Cardiac muscle cell (in vitro differentiated cells and primary cell): ENCODE results near the gene N4BP2L1. TPM values are rescaled to one million over a fixed set of nuclear protein-coding genes. Genes with fewer than 3 reads are reported as not detected.
A peak's percentile ranks its signal among the peaks of the same experiment; 100 is the strongest.

Source experiments
- DNase-seq, 2 donors: peaks; one replicate each; pipeline versions ENCODE4 v3.0.0 to v3.0.0-alpha.2; 2010 to 2017; ENCODE audit warnings: low read depth in 1 of 2, low spot score in 1 of 2
- H3K27ac ChIP-seq: fragments of 200-600 bp; sonication (generic); 2 replicates; pipeline ENCODE4 v1.5.1; 2016
- H3K27me3 ChIP-seq: fragments of 200-600 bp; sonication (generic); 2 replicates; pipeline ENCODE4 v1.6.0; 2016; ENCODE audit warnings: control low read depth
- H3K36me3 ChIP-seq: fragments of 200-600 bp; sonication (generic); 2 replicates; pipeline ENCODE4 v1.5.1; 2016; ENCODE audit warnings: control low read depth
- H3K4me1 ChIP-seq: fragments of 200-600 bp; sonication (generic); 2 replicates; pipeline ENCODE4 v1.8.1; 2017; ENCODE audit warnings: low read depth, mild to moderate bottlenecking, mixed run types
- H3K4me3 ChIP-seq: fragments of 200-600 bp; sonication (generic); 2 replicates; pipeline ENCODE4 v1.5.1; 2016; ENCODE audit warnings: mild to moderate bottlenecking
- H3K9me3 ChIP-seq: fragments of 200-600 bp; sonication (generic); 2 replicates; pipeline ENCODE4 v1.5.1; 2017; ENCODE audit warnings: low read depth, mild to moderate bottlenecking, control low read depth
- polyA plus RNA-seq: library from polyadenylated mRNA; unstranded; fragments of >200 nt; fragmentation: Nextera tagmentation; extraction: Ambion mirVana; gene quantifications from 2 replicates; pipeline ENCODE4 v1.2.1, GENCODE V29; 2016
- total RNA-seq: library from RNA; depleted of rRNA; stranded (reverse); fragments of >200 nt; gene quantifications from 2 replicates; pipeline ENCODE4 v1.2.3, GENCODE V29; 2016
- TF ChIP-seq, protein P1 (sequence below): IDR thresholded peaks from 2 replicates; pipeline ENCODE4 v1.5.1; 2012; ENCODE audit warnings: low read depth, mild to moderate bottlenecking, low read length

N4BP2L1 gene
- total and polyA plus RNA-seq, 2 experiments from 2014 or later, result 2.0 to 8.9 TPM

DNA sequence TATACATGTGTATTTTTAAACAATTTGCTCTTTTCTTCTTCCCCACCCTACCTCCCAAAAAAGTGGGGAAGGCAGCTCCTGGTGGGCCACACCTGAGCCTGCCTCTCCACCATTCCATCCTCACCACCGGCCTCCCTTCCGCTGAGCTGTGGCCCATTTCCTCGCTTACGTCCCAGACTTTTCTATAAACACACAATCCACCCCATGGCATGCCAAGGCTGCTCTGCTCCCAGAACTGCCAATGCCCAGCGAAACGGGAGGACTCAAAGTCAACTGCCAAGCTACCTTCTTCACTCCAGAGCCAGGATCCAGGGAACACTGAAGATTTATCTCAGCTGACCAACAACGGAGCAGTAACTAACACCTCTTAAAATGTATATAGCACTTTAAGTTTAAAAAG lies 2.8 kb downstream of the N4BP2L1 start:
- no peak for DNase-seq
- no peak overlapping the region for H3K27ac ChIP-seq
- TF ChIP-seq, protein P1, sequence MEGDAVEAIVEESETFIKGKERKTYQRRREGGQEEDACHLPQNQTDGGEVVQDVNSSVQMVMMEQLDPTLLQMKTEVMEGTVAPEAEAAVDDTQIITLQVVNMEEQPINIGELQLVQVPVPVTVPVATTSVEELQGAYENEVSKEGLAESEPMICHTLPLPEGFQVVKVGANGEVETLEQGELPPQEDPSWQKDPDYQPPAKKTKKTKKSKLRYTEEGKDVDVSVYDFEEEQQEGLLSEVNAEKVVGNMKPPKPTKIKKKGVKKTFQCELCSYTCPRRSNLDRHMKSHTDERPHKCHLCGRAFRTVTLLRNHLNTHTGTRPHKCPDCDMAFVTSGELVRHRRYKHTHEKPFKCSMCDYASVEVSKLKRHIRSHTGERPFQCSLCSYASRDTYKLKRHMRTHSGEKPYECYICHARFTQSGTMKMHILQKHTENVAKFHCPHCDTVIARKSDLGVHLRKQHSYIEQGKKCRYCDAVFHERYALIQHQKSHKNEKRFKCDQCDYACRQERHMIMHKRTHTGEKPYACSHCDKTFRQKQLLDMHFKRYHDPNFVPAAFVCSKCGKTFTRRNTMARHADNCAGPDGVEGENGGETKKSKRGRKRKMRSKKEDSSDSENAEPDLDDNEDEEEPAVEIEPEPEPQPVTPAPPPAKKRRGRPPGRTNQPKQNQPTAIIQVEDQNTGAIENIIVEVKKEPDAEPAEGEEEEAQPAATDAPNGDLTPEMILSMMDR, result no peak
- no peak overlapping the region for H3K4me3 ChIP-seq
- no peaks in the 10 kb centered on the region for H3K9me3 ChIP-seq
- H3K27me3 ChIP-seq, result peaks cover 8% of the 10 kb centered on the region
- H3K4me1 ChIP-seq, result peaks cover 4% of the 10 kb centered on the region
- no peaks in the 10 kb centered on the region for H3K36me3 ChIP-seq

DNA sequence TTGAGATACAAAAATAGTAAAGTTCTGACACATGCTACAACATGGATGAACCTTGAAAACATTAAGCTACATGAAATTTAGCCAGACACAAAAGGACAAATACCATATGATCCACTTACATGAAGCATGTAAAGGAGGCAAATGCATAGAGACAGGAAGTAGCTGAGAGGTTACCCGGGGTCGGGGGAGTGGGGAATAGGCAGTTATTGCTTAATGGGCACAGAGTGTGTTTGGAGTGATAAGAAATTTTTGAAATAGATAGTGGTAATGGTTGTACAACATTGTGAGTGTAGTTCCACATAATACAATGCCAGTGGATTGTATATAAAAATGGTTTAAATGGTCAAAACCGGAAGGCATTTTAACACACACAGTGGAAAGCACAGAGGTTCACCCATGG lies 4.3 kb downstream of the N4BP2L1 start:
- Histone ChIP-seq H3K36me3 (no peaks in the 10 kb centered on the region), H3K27ac (no peak overlapping the region), H3K4me3 (no peak overlapping the region), H3K4me1 (peaks cover 4% of the 10 kb centered on the region), H3K9me3 (no peaks in the 10 kb centered on the region), H3K27me3 (peaks cover 8% of the 10 kb centered on the region)
- no peak for DNase-seq
- TF ChIP-seq, protein P1, result no peak

DNA sequence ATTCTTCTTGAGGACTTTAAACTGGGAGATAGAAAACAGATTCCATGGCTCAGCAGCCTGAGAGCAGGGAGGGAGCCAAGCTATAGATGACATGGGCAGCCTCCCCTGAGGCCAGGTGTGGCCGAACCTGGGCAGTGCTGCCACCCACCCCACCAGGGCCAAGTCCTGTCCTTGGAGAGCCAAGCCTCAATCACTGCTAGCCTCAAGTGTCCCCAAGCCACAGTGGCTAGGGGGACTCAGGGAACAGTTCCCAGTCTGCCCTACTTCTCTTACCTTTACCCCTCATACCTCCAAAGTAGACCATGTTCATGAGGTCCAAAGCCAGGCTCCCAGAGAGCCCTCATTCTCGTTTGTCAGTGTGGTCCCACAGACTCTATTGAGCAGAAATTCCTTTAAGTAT lies 8.1 kb downstream of the N4BP2L1 start:
- Histone ChIP-seq H3K4me3 (no peak overlapping the region), H3K27ac (no peak overlapping the region)
- TF ChIP-seq, protein P1, result no peak

DNA sequence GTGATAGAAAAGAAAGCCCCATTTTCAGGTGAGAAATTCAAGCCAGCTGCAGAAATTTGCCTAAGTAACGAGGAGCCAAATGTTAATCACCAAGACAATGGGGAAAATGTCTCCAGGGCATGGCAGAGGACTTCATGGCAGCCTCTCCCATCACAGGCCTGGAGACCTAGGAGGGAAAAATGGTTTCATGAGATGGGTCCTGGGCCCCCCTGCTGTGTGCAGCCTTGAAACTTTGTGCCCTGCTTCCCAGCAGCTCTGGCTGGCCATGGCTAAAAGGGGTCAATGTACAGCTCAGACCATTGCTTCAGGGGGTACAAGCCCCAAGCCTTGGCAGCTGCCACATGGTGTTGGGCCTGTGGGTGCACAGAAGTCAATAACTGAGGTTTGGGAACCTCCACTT lies 9.9 kb downstream of the N4BP2L1 start:
- Histone ChIP-seq H3K36me3 (no peaks in the 10 kb centered on the region), H3K4me3 (no peak overlapping the region), H3K4me1 (no peaks in the 10 kb centered on the region), H3K27me3 (no peaks in the 10 kb centered on the region), H3K27ac (no peak overlapping the region), H3K9me3 (no peaks in the 10 kb centered on the region)
- TF ChIP-seq, protein P1, result no peak
- no peak for DNase-seq

More for the DNA sequence above, 8.1 kb downstream of the N4BP2L1 start:
- H3K36me3 ChIP-seq, result no peaks in the 10 kb centered on the region
- H3K4me1 ChIP-seq, result no peaks in the 10 kb centered on the region
- no peak for DNase-seq
- H3K27me3 ChIP-seq, result no peaks in the 10 kb centered on the region
- no peaks in the 10 kb centered on the region for H3K9me3 ChIP-seq

DNA sequence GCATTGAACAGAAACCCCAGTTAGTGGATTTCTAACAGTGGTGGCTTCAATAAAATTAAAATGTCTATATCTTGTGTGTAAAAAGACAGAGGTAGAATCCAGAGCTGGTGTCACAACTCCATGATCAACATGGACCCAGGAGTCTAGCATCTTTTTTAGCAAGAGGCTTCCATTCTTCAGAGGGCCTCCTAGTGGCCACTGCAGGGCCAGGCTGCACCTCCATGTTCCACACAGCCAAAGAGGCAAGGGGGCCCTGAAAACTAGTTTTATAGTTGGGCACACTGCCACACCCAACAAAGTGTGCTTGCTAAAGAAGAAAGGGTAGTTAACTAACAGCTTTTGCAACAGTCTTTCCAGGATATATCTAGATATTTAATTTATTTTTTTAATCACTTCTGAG lies 12.9 kb downstream of the N4BP2L1 start:
- Histone ChIP-seq H3K27me3 (no peaks in the 10 kb centered on the region), H3K36me3 (no peaks in the 10 kb centered on the region), H3K9me3 (no peaks in the 10 kb centered on the region), H3K4me3 (no peak overlapping the region), H3K4me1 (no peaks in the 10 kb centered on the region), H3K27ac (no peak overlapping the region)
- peak in 1 of 2 donors; percentile 21 for DNase-seq
- TF ChIP-seq, protein P1, result peak; percentile 65

DNA sequence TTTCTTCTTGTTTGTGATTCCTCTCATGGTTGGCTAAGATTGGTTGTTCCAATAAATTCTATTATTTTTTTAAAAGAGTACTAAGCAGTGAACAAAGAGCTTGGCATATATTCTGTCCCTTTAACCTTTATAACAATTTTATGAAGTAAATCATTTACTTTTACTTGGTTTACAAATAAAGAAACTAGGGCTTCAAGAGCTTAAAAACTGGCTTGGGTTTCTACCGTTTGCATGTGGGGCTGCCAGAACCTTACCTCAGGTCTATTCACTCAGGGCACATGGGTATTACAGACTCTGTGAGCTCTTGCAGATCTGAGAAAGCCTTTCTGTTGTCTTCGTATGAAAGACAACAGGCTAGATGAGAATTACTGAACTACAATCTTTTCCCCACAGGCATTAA lies 13.3 kb downstream of the N4BP2L1 start:
- Histone ChIP-seq H3K27me3 (no peaks in the 10 kb centered on the region), H3K4me1 (no peaks in the 10 kb centered on the region), H3K36me3 (no peaks in the 10 kb centered on the region), H3K9me3 (no peaks in the 10 kb centered on the region), H3K27ac (no peak overlapping the region), H3K4me3 (no peak overlapping the region)
- TF ChIP-seq, protein P1, result no peak
- DNase-seq, result no peak
